ENCODE results near the gene TANGO6. TPM values are rescaled to one million over a fixed set of nuclear protein-coding genes. Genes with fewer than 3 reads are reported as not detected.

TANGO6 gene
- total RNA-seq, 1 experiment from 2014 or later, result 21.8 TPM

GRCh38 chr16:68873635-68874471 is 30.5 kb downstream of the TANGO6 start:
- no peak overlapping the region for H3K9ac ChIP-seq (ENCODE audit: low read length)
- no peaks in the 10 kb centered on the region for H4K20me1 ChIP-seq (ENCODE audit: insufficient read depth, low read depth, low read length)
- no peak overlapping the region for H3K27ac ChIP-seq (ENCODE audit: low read length)
- H3K36me3 ChIP-seq (ENCODE audit: insufficient read depth, low read length), result 0 out of 2 replicates have a peak, but pooled peaks cover 11% of the 10 kb centered on the region
- no peaks in the 10 kb centered on the region for H3K9me3 ChIP-seq (ENCODE audit: low read length)
- no peaks in the 10 kb centered on the region for H3K27me3 ChIP-seq (ENCODE audit: low read length)
- H3K4me2 ChIP-seq (ENCODE audit: low read depth, low read length, poor library complexity, severe bottlenecking), result no peak overlapping the region
- no peak overlapping the region for H2AFZ ChIP-seq (ENCODE audit: low read length)
- DNase-seq, result no peak
- H3K9me2 ChIP-seq (replicated peaks; ENCODE audit: insufficient read depth, low read length), result no peaks in the 10 kb centered on the region
- no peaks in the 10 kb centered on the region for H3K79me2 ChIP-seq (ENCODE audit: low read length)
- no peak overlapping the region for H3K4me3 ChIP-seq (ENCODE audit: low read length)
- H3K4me1 ChIP-seq (ENCODE audit: low read length), result no peaks in the 10 kb centered on the region

GRCh38 chr16:68875871-68876270 is 32.5 kb downstream of the TANGO6 start:
- Histone ChIP-seq H3K4me3 (ENCODE audit: low read length) (no peak overlapping the region), H3K27ac (ENCODE audit: low read length) (no peak overlapping the region), H3K9ac (ENCODE audit: low read length) (no peak overlapping the region), H2AFZ (ENCODE audit: low read length) (no peak overlapping the region), H3K4me2 (ENCODE audit: low read depth, low read length, poor library complexity, severe bottlenecking) (no peak overlapping the region), H3K9me2 (replicated peaks; ENCODE audit: insufficient read depth, low read length) (no peaks in the 10 kb centered on the region), H3K9me3 (ENCODE audit: low read length) (no peaks in the 10 kb centered on the region), H3K4me1 (ENCODE audit: low read length) (no peaks in the 10 kb centered on the region), H3K27me3 (ENCODE audit: low read length) (no peaks in the 10 kb centered on the region), H3K36me3 (ENCODE audit: insufficient read depth, low read length) (peaks cover 15% of the 10 kb centered on the region; the same call in 1 of the 2 replicates), H4K20me1 (ENCODE audit: insufficient read depth, low read depth, low read length) (no peaks in the 10 kb centered on the region), H3K79me2 (ENCODE audit: low read length) (no peaks in the 10 kb centered on the region)
- DNase-seq, result no peak

GRCh38 chr16:68883685-68884084 is 40.4 kb downstream of the TANGO6 start:
- Histone ChIP-seq H3K36me3 (ENCODE audit: insufficient read depth, low read length) (peaks cover 11% of the 10 kb centered on the region), H3K27ac (ENCODE audit: low read length) (no peak overlapping the region), H2AFZ (ENCODE audit: low read length) (no peak overlapping the region), H4K20me1 (ENCODE audit: insufficient read depth, low read depth, low read length) (no peaks in the 10 kb centered on the region), H3K4me1 (ENCODE audit: low read length) (no peaks in the 10 kb centered on the region), H3K9ac (ENCODE audit: low read length) (no peak overlapping the region), H3K9me3 (ENCODE audit: low read length) (no peaks in the 10 kb centered on the region), H3K9me2 (replicated peaks; ENCODE audit: insufficient read depth, low read length) (no peaks in the 10 kb centered on the region), H3K27me3 (ENCODE audit: low read length) (no peaks in the 10 kb centered on the region), H3K4me3 (ENCODE audit: low read length) (no peak overlapping the region), H3K4me2 (ENCODE audit: low read depth, low read length, poor library complexity, severe bottlenecking) (no peak overlapping the region), H3K79me2 (ENCODE audit: low read length) (no peaks in the 10 kb centered on the region)
- DNase-seq, result no peak

- H3K4me2 ChIP-seq (ENCODE audit: low read depth, low read length, poor library complexity, severe bottlenecking), result no peak overlapping the region
- no peak for DNase-seq
- H3K4me1 ChIP-seq (ENCODE audit: low read length), result no peaks in the 10 kb centered on the region
- no peak overlapping the region for H2AFZ ChIP-seq (ENCODE audit: low read length)
- peaks cover 11% of the 10 kb centered on the region for H3K36me3 ChIP-seq (ENCODE audit: insufficient read depth, low read length)
- H4K20me1 ChIP-seq (ENCODE audit: insufficient read depth, low read depth, low read length), result no peaks in the 10 kb centered on the region
- no peak overlapping the region for H3K9ac ChIP-seq (ENCODE audit: low read length)
- no peak overlapping the region for H3K4me3 ChIP-seq (ENCODE audit: low read length)
- H3K9me3 ChIP-seq (ENCODE audit: low read length), result no peaks in the 10 kb centered on the region
- H3K27me3 ChIP-seq (ENCODE audit: low read length), result no peaks in the 10 kb centered on the region
- H3K9me2 ChIP-seq (replicated peaks; ENCODE audit: insufficient read depth, low read length), result no peaks in the 10 kb centered on the region
- no peaks in the 10 kb centered on the region for H3K79me2 ChIP-seq (ENCODE audit: low read length)
- no peak overlapping the region for H3K27ac ChIP-seq (ENCODE audit: low read length)
These were observed 41.1 kb downstream of the TANGO6 start for GRCh38 chr16:68884401-68884800.

GRCh38 chr16:68884861-68885720 is 41.8 kb downstream of the TANGO6 start:
- Histone ChIP-seq H3K9me2 (replicated peaks; ENCODE audit: insufficient read depth, low read length) (no peaks in the 10 kb centered on the region), H4K20me1 (ENCODE audit: insufficient read depth, low read depth, low read length) (no peaks in the 10 kb centered on the region), H3K79me2 (ENCODE audit: low read length) (no peaks in the 10 kb centered on the region), H3K36me3 (ENCODE audit: insufficient read depth, low read length) (peaks cover 10% of the 10 kb centered on the region), H2AFZ (ENCODE audit: low read length) (no peak overlapping the region), H3K4me2 (ENCODE audit: low read depth, low read length, poor library complexity, severe bottlenecking) (no peak overlapping the region), H3K4me3 (ENCODE audit: low read length) (no peak overlapping the region), H3K27me3 (ENCODE audit: low read length) (no peaks in the 10 kb centered on the region), H3K9me3 (ENCODE audit: low read length) (no peaks in the 10 kb centered on the region), H3K9ac (ENCODE audit: low read length) (no peak overlapping the region), H3K4me1 (ENCODE audit: low read length) (no peaks in the 10 kb centered on the region), H3K27ac (ENCODE audit: low read length) (no peak overlapping the region)
- DNase-seq, result no peak

- Histone ChIP-seq H3K9me2 (replicated peaks; ENCODE audit: insufficient read depth, low read length) (no peaks in the 10 kb centered on the region), H3K79me2 (ENCODE audit: low read length) (no peaks in the 10 kb centered on the region), H4K20me1 (ENCODE audit: insufficient read depth, low read depth, low read length) (no peaks in the 10 kb centered on the region), H3K9me3 (ENCODE audit: low read length) (no peaks in the 10 kb centered on the region), H3K9ac (ENCODE audit: low read length) (no peak overlapping the region), H3K27me3 (ENCODE audit: low read length) (no peaks in the 10 kb centered on the region), H2AFZ (ENCODE audit: low read length) (no peak overlapping the region), H3K4me3 (ENCODE audit: low read length) (no peak overlapping the region), H3K36me3 (ENCODE audit: insufficient read depth, low read length) (peaks cover 3% of the 10 kb centered on the region; the same call in 1 of the 2 replicates), H3K4me2 (ENCODE audit: low read depth, low read length, poor library complexity, severe bottlenecking) (no peak overlapping the region), H3K4me1 (ENCODE audit: low read length) (no peaks in the 10 kb centered on the region), H3K27ac (ENCODE audit: low read length) (no peak overlapping the region)
- DNase-seq, result no peak
These were observed 43.8 kb downstream of the TANGO6 start for GRCh38 chr16:68887107-68887506.

GRCh38 chr16:68889508-68890150 is 46.3 kb downstream of the TANGO6 start:
- Histone ChIP-seq H3K9me3 (ENCODE audit: low read length) (no peaks in the 10 kb centered on the region), H3K4me3 (ENCODE audit: low read length) (no peak overlapping the region), H3K4me1 (ENCODE audit: low read length) (no peaks in the 10 kb centered on the region), H3K27me3 (ENCODE audit: low read length) (no peaks in the 10 kb centered on the region), H3K9me2 (replicated peaks; ENCODE audit: insufficient read depth, low read length) (no peaks in the 10 kb centered on the region), H2AFZ (ENCODE audit: low read length) (no peak overlapping the region), H3K9ac (ENCODE audit: low read length) (no peak overlapping the region), H4K20me1 (ENCODE audit: insufficient read depth, low read depth, low read length) (no peaks in the 10 kb centered on the region), H3K27ac (ENCODE audit: low read length) (no peak overlapping the region), H3K79me2 (ENCODE audit: low read length) (no peaks in the 10 kb centered on the region), H3K36me3 (ENCODE audit: insufficient read depth, low read length) (no peaks in the 10 kb centered on the region), H3K4me2 (ENCODE audit: low read depth, low read length, poor library complexity, severe bottlenecking) (no peak overlapping the region)
- DNase-seq, result no peak

- H3K9me2 ChIP-seq (replicated peaks; ENCODE audit: insufficient read depth, low read length), result no peaks in the 10 kb centered on the region
These were observed 48.9 kb downstream of the TANGO6 start for GRCh38 chr16:68892214-68892613.

More at GRCh38 chr16:68892214-68892613, 48.9 kb downstream of the TANGO6 start:
- H3K4me1 ChIP-seq (ENCODE audit: low read length), result no peaks in the 10 kb centered on the region
- H3K4me2 ChIP-seq (ENCODE audit: low read depth, low read length, poor library complexity, severe bottlenecking), result no peak overlapping the region
- no peaks in the 10 kb centered on the region for H3K36me3 ChIP-seq (ENCODE audit: insufficient read depth, low read length)
- DNase-seq, result no peak
- no peaks in the 10 kb centered on the region for H3K9me3 ChIP-seq (ENCODE audit: low read length)
- no peaks in the 10 kb centered on the region for H4K20me1 ChIP-seq (ENCODE audit: insufficient read depth, low read depth, low read length)
- H3K27ac ChIP-seq (ENCODE audit: low read length), result no peak overlapping the region
- H3K27me3 ChIP-seq (ENCODE audit: low read length), result no peaks in the 10 kb centered on the region
- no peaks in the 10 kb centered on the region for H3K79me2 ChIP-seq (ENCODE audit: low read length)
- no peak overlapping the region for H3K9ac ChIP-seq (ENCODE audit: low read length)
- H2AFZ ChIP-seq (ENCODE audit: low read length), result no peak overlapping the region
- H3K4me3 ChIP-seq (ENCODE audit: low read length), result no peak overlapping the region

All from Karpas-422 (cell line).